OCI-M1 (cell line): ENCODE data around the gene OSR1.
"Not testable (repeated sequence)": the region's sequence is repeated elsewhere in the genome, so short reads cannot be mapped to it uniquely, and the experiment has no call there.

Experiments
- DNase-seq: peaks from one replicate; lab custom pipeline; 2025; lab: John Stamatoyannopoulos, UW

The OSR1 gene

DNA sequence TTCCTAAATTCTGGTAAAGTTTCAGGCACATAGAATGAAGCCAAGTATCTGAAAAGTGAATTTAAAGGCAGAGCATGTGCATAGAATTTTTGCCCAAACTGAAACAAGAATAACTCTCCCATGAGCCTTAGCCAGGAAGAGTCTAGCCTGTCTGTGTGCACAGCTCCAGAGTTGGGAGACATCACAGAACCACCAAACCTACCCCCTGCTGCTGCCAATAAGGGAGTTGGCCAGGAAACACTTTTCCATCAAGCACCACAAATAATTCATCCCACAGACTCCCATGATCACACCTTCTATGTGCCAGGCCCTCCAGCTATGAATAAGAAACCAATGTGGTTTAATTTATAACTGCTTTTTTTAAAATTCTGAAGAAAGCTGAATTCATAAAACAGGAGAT, 27.0 kb downstream of the OSR1 start:
- no peak for DNase-seq

DNA sequence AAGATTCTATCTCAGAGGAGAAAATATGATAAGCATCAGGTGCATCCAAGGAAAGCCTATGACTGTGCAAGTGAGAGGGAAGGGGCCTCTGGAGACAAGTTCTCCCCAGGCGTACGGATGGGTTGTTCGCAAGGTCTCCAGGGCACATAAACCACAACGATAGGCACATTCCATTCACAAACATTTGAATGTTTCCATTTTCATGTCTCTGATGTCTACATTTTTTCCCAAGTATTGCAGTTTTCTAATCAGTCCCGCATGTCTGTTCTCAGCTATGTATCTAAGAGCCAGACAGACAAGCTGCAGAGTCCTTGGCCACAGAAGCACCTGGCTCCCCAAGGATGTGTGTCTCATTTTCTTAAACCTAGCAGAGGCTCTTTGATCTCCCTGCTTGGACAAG, 28.0 kb downstream of the OSR1 start:
- no peak for DNase-seq

DNA sequence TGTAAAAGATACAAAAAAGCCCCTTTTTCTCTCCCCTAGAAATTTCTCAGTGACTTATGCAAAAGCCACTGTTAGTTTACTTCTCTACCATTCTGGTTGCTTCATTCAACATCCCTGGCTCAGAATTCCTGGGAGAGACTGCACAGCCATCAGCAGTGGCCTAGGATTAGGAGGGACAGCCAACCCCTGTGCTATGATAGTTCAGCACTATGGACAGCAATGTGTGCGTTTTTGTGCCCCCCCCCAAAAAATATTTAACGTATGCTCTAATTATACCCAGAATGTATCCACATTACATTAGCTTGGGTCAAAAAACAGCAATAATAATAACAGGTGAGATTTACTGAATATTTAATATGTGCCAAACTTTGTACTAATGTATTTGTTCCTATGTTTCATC, 29.0 kb downstream of the OSR1 start:
- DNase-seq, result no peak

- DNase-seq, result no peak
Observed at GRCh38 chr2:19327496-19327895, 30.9 kb downstream of the OSR1 start.

DNA sequence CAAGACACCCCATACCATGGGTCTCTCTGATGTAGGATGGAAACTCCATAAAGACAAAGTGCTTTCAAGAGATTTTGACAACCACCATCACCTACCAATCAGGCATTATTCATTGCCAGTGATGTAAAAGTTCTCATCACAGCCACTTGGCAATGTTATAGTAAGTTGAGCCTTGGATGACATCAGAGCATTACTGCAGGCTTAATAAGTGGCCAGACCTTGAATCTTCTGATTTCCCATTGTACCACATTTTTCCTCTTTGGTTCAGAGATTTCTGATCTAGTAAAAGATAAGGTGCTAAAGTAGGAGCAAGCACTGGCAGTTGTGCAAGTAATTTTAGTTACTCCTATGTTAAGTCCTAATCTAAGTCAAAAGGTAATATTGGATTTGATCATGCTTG, 36.5 kb downstream of the OSR1 start:
- DNase-seq, result no peak

- no peak for DNase-seq
Observed at GRCh38 chr2:19320813-19321212, 37.6 kb downstream of the OSR1 start.

DNA sequence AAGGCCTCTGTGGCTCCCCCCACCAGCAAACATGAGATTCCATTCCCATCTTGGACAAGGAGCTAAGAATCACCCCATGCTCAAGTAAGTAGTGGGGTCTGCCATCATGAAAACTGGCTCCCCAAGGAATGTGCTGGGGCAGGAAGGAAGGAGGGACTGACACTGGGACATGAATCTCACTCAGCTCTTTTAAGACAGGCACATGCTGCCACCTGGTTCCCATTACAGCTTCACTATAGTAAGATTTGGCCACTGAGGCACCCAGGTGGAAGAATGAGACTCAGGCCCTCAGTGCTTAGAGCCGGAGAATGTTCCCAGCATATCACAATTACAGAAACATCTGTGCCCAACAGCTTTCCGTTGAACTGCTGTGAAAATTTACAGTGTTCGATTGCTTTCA, 38.7 kb downstream of the OSR1 start:
- DNase-seq, result no peak

- no peak for DNase-seq
Observed at GRCh38 chr2:19319064-19319463, 39.4 kb downstream of the OSR1 start.

- no peak for DNase-seq
Observed at GRCh38 chr2:19313553-19313952, 44.9 kb downstream of the OSR1 start.

DNA sequence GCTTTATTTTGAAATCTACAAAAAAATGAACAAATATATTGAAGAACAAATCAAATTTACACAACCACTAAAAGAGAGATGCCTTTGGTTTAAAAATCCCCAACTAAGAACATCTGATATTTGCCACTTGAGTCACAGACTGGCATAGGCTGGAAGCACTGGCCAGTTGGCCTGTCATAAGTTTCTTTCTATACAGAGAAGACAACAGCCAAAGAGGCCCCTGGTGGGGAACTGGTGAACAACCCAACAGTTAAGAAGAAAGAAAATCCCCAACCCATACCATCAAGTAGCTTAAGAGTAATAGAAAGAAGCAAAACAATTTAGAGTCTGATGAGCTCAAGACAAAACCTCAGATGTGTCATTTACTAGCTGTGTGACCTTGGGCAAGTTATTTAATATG, 45.5 kb downstream of the OSR1 start:
- DNase-seq, result peak; percentile 26

GRCh38 chr2:19306065-19306464, 52.4 kb downstream of the OSR1 start:
- not testable (repeated sequence) for DNase-seq

- not testable (repeated sequence) for DNase-seq
Observed at GRCh38 chr2:19305400-19306055, 52.9 kb downstream of the OSR1 start.

GRCh38 chr2:19301706-19302105, 56.7 kb downstream of the OSR1 start:
- no peak for DNase-seq
